PC-3 (cell line): ENCODE results near the gene TBC1D2.

Source experiments
- CTCF ChIP-seq: fragments of 300-600 bp; sonication (generic); conservative IDR thresholded peaks from 2 replicates; pipeline ENCODE4 v1.5.1; 2017; ENCODE audit warnings: antibody characterized with exemption, low read depth, mild to moderate bottlenecking, low read length
- EZH2 ChIP-seq: fragments of 300-600 bp; sonication (generic); IDR thresholded peaks from one replicate; pipeline ENCODE4 v1.6.1; 2017; ENCODE audit warnings: antibody characterized with exemption, mild to moderate bottlenecking, low read length; ENCODE audit not compliant: unreplicated experiment
- EZH2phosphoT487 ChIP-seq: fragments of 300-600 bp; sonication (generic); IDR thresholded peaks from 2 replicates; pipeline ENCODE4 v1.6.1; 2018; ENCODE audit warnings: mild to moderate bottlenecking, antibody characterized with exemption, low read length, borderline replicate concordance

GRCh38 chr9:98201749-98202148, 53.7 kb downstream of the TBC1D2 start:
- TF ChIP-seq CTCF (no peak), EZH2 (no peak), EZH2phosphoT487 (no peak)
